KOPT-K1 (cell line): Measurements from ENCODE around the gene CSRNP3.

ENCODE experiments used
- H3K27ac ChIP-seq: fragments of 200-600 bp; sonication (generic); 2 replicates; pipeline ENCODE4 v1.5.1; 2016; ENCODE audit warnings: antibody characterized with exemption, mild to moderate bottlenecking, low read depth, low read length; ENCODE audit not compliant: poor library complexity, severe bottlenecking
- H3K36me3 ChIP-seq: fragments of 200-600 bp; sonication (generic); 2 replicates; pipeline ENCODE4 v1.5.1; 2017; ENCODE audit warnings: antibody characterized with exemption, mild to moderate bottlenecking, low read length, moderate library complexity; ENCODE audit not compliant: insufficient read depth
- H3K9me3 ChIP-seq: fragments of 200-600 bp; sonication (generic); 2 replicates; pipeline ENCODE4 v1.5.1; 2017; ENCODE audit warnings: antibody characterized with exemption, low read length, mild to moderate bottlenecking; ENCODE audit not compliant: insufficient read depth, poor library complexity, severe bottlenecking

The CSRNP3 gene

DNA sequence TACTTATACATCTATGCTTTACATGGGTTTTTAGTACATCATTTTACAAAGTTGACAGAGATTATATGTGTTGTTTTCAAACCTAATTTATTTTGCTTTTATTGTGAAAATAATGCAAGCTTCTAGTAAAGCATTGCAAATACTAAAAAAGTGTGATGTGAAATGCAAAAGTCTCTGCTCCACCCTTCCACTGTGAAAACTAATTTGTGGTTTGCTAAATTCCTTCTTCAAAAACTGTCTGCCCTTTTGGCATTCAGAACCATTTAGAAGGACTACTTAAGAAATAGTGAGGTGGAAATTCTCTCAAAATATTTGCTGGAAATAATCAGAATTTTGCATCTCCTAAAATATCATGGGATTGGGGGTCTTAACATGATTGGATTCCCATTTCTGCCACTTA, 78.4 kb downstream of the CSRNP3 start:
- Histone ChIP-seq H3K27ac (no peak overlapping the region), H3K36me3 (no peaks in the 10 kb centered on the region), H3K9me3 (no peaks in the 10 kb centered on the region)

DNA sequence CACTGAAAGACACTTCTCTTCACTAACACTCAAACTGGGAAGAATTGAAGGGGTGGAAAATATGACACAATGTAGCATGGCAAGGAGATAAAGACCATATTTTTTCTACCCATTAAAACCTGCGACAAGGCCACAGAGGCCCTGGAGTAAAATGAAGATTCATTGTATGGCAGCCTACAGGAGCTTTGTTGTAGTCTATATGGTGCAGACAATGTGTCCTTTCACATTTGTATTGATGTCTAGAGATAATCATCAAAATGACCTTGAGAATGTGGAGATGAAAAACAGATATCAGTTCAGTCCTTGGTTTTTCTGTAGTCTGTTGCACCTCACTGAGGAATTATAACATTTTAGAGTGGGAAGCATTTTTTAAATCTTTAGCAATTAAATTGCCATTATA, 80.1 kb downstream of the CSRNP3 start:
- Histone ChIP-seq H3K27ac (no peak overlapping the region), H3K36me3 (no peaks in the 10 kb centered on the region), H3K9me3 (no peaks in the 10 kb centered on the region)

DNA sequence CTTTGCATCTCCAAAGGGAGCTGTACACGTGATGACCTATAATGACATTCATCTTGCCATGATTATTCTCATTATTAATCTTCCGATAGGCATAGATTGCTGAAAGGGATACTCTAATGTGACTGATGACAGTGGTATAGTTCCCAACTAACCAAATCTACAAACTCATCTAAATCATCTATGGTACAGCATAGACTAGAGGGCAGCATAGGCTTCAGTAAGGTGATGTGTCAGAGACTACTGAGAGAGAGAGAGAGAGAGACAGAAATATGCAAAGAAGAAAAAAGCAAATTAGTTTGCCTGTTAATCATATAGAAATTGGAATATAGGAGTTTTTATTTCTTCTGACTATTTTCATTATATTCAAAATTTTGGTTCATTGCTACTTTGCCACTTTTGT, 89.3 kb downstream of the CSRNP3 start:
- H3K27ac ChIP-seq: no peak overlapping the region
- no peaks in the 10 kb centered on the region for H3K9me3 ChIP-seq
- H3K36me3 ChIP-seq: no peaks in the 10 kb centered on the region

DNA sequence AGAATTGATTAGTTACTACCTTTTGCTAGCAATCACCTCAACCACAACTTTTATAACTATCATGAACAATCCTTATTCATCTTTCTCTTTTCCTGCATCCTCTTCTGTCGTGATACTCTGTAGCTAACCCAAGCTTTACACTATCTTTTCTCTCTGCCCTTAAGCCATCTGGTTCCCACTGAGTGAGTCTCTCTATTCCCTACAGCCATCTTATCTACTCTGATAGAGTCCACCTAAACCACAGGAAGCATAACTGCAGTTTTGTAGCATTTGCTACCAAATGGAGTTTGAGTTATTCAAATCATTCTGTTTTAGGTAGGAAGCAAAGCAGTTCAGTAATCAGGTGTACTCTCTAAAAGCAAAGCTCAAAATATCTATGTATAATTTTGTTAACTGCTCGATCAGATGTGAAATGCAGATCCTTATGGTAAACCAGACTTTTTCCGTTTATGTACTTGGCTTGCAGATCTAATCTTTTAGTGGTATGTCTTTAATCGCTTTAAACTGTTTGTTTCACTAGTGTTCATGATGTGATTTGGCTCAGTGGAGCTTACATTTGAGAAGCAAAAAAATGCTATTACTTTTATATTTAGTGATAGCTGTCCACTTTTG, 91.0 kb downstream of the CSRNP3 start:
- H3K36me3 ChIP-seq: no peaks in the 10 kb centered on the region
- H3K9me3 ChIP-seq: no peaks in the 10 kb centered on the region
- H3K27ac ChIP-seq: no peak overlapping the region

DNA sequence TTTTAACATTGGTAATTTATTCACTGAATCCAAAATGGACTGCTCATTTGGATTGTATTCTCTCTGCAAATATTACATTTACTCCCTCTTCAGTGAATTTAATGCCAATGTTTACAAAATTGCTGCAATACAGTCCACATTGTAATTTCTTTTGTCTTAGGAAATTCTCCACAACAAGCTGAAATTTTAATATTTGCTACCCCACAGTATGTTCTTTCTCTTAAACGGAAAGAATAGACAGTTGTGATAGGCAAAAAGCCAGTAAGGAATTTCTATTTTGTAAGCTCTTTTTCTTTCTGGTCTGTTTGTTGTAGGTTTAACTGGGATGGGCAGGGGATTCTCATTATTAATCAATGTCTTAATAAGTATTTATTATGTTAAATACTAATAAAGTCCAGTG, 92.0 kb downstream of the CSRNP3 start:
- H3K36me3 ChIP-seq: no peaks in the 10 kb centered on the region
- no peak overlapping the region for H3K27ac ChIP-seq
- no peaks in the 10 kb centered on the region for H3K9me3 ChIP-seq

DNA sequence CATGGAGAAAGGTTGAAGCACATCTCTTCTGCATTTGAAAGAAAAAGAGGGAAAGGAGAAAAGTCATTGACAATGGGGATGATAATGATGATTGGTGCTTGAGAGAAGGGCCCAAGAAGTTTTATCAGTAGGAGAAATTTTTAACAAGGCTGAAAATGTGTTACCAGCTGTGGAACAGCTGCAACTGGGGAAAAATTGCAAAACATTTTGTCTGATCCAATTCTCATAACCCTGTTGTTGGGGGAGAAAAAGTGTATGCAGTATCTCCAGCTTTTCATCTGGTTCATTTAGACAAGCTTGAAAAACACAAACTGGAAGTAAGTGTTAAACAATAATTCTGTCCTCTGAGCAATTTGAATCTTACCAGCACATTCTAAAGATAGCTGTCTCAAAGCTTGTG, 92.7 kb downstream of the CSRNP3 start:
- H3K27ac ChIP-seq: no peak overlapping the region
- no peaks in the 10 kb centered on the region for H3K9me3 ChIP-seq
- no peaks in the 10 kb centered on the region for H3K36me3 ChIP-seq

DNA sequence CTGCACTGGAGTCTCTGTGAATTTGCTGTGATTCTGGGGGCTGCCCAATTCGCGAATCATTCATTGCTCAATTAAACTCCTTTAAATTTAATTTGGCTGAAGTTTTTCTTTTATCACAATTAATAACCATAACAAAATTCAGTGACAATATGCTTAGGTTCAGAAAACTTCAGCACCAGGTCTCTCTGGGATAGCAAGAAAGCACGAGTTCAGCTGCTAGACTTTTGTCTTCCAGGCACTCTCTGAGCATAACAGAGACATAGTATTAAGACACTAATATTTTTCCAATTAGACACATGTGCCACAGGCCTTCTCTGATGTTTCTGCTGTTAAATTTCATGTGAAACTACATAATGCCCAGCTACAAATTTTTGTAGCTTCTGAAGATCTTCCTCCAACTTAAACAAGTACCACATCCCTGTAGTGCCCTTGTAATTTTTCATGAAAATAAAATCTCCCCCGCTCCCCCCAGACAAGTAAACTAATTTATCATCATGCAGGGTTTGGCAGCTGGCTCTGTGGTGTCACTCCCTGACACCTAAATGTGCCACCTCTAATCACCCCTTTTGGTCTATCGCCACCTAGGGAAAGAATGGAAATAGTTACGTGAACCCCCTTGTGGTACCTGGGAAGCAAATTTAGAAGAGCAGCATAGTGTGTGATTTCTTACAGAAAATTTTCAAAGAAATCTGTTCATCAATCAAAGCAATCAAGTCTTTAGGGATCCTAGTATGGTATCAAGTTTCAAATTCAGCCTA, 94.1 kb downstream of the CSRNP3 start:
- H3K27ac ChIP-seq: no peak overlapping the region
- no peaks in the 10 kb centered on the region for H3K9me3 ChIP-seq
- H3K36me3 ChIP-seq: no peaks in the 10 kb centered on the region

DNA sequence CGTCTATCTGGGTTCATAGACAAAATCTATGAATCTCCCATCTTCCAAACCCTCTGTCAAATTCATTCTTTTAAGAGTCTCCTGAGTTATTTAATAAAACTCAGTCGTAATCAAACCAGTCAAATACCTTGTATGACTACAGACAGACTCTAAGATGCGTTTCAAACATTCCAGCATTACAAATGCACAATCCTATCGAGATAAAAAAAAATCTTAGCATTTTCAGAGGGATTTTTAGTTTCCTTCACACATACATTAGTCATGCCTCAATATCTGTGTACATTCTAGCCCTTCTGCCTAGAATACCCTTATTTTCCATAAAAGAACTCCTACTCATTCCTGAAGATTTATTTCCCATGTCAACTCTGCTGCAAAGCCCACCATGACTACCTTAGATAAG, 96.5 kb downstream of the CSRNP3 start:
- Histone ChIP-seq H3K9me3 (no peaks in the 10 kb centered on the region), H3K36me3 (no peaks in the 10 kb centered on the region), H3K27ac (no peak overlapping the region)

DNA sequence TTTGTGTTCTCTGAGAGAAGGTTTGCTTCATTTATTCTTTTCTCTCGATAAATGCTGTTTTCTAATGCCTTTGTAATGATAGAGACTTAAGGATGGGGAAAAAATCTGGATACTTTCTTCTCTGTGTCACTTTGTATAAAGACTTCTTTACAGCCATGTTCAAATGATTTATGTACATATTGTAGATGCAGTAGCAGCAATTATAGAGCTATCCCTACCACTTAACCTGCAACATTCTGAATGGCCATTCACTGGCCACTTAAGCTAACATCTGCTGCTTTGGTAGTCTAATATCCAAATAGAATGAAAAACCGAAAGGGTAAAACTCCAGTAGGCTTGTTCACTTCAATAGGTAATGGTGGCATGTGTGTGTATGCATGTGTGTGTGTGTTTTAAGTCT, 97.8 kb downstream of the CSRNP3 start:
- Histone ChIP-seq H3K36me3 (no peaks in the 10 kb centered on the region), H3K27ac (no peak overlapping the region), H3K9me3 (no peaks in the 10 kb centered on the region)

DNA sequence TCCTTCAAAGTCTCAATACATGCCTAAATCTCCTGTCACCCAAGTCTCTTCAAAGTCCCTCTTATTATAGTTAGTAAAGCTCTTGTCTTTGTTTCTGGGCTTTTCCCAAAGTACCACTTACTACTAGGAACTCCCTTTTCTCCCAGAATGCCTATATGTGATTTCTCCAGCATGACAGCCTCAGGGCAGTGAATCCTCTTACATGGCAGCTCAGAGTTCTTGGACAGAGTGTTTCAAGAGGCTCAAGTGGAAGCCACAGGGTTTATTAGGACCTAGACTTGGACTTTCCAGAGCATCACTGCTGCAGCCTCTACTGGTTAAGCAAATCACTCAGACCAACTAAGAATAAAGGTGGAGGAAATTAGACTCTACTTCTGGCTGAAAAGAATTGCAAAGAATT, 98.9 kb downstream of the CSRNP3 start:
- Histone ChIP-seq H3K36me3 (no peaks in the 10 kb centered on the region), H3K9me3 (no peaks in the 10 kb centered on the region), H3K27ac (no peak overlapping the region)

DNA sequence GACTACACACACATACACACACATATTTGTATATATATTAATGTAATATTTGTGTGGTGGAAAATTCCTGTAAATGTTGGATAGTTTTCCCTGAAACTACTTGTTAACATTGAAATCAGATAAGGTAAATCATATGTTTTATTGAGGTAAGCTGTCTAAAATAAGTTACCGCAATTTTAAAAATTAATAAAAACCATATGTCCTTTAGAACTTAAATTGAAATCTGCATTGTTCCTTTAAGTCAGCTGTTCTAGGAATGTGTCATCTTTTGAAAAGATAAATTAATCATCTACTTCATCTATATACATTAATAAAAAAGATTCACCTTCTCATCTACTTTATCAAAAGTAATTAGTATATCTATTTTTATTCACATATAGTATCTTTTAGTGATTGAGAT, 102.0 kb downstream of the CSRNP3 start:
- Histone ChIP-seq H3K9me3 (no peaks in the 10 kb centered on the region), H3K36me3 (no peaks in the 10 kb centered on the region), H3K27ac (no peak overlapping the region)

DNA sequence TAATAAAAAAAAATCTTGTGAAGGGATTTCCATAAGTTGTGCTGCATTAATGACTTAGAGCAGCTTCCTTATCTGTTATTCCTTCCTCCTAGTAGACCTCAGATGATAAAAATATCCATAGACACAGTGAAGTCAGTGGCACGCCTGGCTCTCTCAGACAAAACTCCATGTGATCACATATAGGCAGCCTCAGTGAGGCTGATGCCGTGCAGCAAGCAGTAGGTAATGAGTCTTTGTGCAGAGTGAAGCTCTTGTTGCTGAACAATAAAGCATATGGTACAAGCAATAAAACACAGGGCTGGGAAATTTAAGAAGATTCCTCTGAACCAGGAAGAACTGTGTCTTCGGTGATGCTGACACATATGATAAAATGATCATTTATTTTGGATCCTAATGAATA, 102.7 kb downstream of the CSRNP3 start:
- Histone ChIP-seq H3K27ac (no peak overlapping the region), H3K36me3 (no peaks in the 10 kb centered on the region), H3K9me3 (no peaks in the 10 kb centered on the region)

DNA sequence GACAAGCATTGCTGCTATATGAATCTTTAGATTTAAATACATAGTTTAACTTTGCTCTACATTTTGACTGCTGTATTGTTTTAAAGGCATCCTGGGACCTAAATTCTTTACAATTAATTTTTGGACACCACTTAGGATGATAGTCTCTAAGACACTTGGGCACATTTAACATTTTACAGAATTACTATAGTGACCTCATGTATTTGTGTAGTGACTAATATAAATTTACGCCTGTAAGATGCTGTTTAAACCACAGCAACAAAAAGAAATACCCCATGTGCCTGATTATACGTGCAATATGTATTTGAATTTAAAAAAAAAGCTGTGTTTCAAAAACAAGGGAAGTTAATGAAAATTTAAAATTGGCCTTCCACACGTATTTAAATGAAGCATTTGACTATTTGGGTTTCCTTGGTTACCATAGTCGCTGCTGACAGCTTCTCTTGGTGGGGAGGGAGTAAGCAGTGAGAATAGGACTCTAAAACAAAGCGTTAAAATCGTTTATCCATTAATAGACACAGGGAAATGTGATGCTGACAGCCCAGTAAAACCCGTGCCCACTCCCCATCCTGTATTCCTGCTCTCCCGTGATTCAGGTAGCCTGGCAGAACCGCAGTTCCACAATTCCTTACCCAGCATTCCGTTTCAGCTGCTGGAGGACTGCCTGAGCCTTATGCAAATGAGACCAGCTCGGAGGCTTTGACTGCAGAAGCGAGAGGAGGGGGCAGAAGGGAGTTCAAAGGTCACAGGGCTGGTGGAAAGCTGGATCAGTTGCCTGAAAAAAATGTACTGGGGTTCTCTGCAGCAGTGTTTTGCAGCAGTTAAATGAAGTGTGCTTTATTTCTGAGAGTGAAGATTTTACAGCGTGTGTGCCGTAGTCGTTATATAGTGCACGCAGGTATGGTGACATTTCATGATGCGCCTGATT, 104.3 kb downstream of the CSRNP3 start:
- Histone ChIP-seq H3K27ac (no peak overlapping the region), H3K36me3 (no peaks in the 10 kb centered on the region), H3K9me3 (no peaks in the 10 kb centered on the region)

DNA sequence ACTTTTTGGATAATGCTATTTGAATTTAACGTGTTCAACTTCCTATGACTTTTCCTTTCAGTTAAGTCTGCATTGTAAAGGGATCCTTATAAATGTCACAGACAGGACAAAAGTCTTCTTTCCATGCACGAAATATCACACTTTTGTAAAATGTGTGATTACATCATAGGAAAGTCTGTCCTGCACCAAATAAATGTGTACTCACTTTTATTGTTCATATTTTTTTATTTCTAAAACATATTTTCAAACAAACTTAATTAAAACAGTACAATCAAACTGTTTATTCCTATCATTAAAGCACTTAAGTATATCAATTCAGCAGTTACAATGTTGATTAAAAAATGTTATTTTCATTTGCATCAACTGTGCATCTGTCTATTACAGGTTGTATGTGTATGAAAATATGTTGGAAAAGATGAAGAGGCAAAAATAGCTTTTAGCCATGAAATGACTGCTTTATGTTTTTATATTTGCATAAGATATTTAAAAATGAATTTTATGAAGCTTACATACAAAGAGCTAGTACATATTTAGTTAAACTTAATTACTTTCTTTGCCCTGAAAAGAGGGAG, 105.6 kb downstream of the CSRNP3 start:
- Histone ChIP-seq H3K27ac (no peak overlapping the region), H3K36me3 (no peaks in the 10 kb centered on the region), H3K9me3 (no peaks in the 10 kb centered on the region)
